Vagina (tissue), 2 donors: ENCODE measurements around the gene TTLL11. TPM values are rescaled to one million over a fixed set of nuclear protein-coding genes. Genes with fewer than 3 reads are reported as not detected.

Experiments used
- DNase-seq, 2 donors: peaks; one replicate each; pipeline ENCODE4 v3.0.0-alpha.2; 2017; ENCODE audit errors: extremely low spot score in 2 of 2
- H3K27ac ChIP-seq: fragments of 200-600 bp; sonication (generic); one replicate; pipeline ENCODE4 v1.5.1; 2019
- H3K27me3 ChIP-seq: fragments of 200-600 bp; sonication (generic); one replicate; pipeline ENCODE4 v1.5.1; 2019
- H3K36me3 ChIP-seq, 2 donors: fragments of 200-600 bp; sonication (generic); one replicate each; pipeline ENCODE4 v1.5.1; 2017 to 2019
- H3K4me1 ChIP-seq: fragments of 200-600 bp; sonication (generic); one replicate; pipeline ENCODE4 v1.5.1; 2019
- H3K4me3 ChIP-seq, 2 donors: fragments of 200-600 bp; sonication (generic); 1 replicate in 1 of 2; 2 replicates in 1 of 2; pipeline ENCODE4 v1.5.1; 2016 to 2019
- H3K9me3 ChIP-seq: fragments of 200-600 bp; sonication (generic); one replicate; pipeline ENCODE4 v1.5.1; 2019
- CTCF ChIP-seq, 3 experiments: fragments of 450-650 bp in 2 of 3; fragments of 200-600 bp in 1 of 3; sonication (generic) in 1 of 3; IDR thresholded peaks; one replicate each; pipeline ENCODE4 v1.5.1; 2017 to 2019; ENCODE audit warnings: antibody characterized with exemption in 3 of 3, mild to moderate bottlenecking in 2 of 3, moderate library complexity in 2 of 3
- POLR2A ChIP-seq, 2 donors: fragments of 450-650 bp; IDR thresholded peaks; one replicate each; pipeline ENCODE4 v1.6.1; 2017; ENCODE audit warnings: antibody characterized with exemption in 2 of 2, mild to moderate bottlenecking in 2 of 2, moderate library complexity in 2 of 2
- POLR2AphosphoS5 ChIP-seq, 2 donors: sonication (generic); formaldehyde crosslinking; IDR thresholded peaks; one replicate each; pipeline ENCODE4 v1.9.0; 2017; ENCODE audit warnings: antibody characterized with exemption in 2 of 2, mild to moderate bottlenecking in 2 of 2, low read depth in 1 of 2; ENCODE audit not compliant: insufficient read depth in 1 of 2
- intact Hi-C: fragments of 100-400 bp; cut with DNase I; formaldehyde crosslinking; loops from one replicate; pipeline ENCODE4 v1.15.1; 2023
- total RNA-seq: library from RNA; depleted of rRNA; stranded (reverse); fragments of >200 nt; gene quantifications from one replicate; pipeline ENCODE4 v1.2.3, GENCODE V29; 2016

Gene TTLL11
- total RNA-seq, 1 donor from 2014 or later = 11.0 TPM

GRCh38 chr9:122087406-122088200 is 5.5 kb downstream of the TTLL11 start:
- TF ChIP-seq POLR2AphosphoS5 (IDR thresholded peaks at IDR 0.05; ENCODE audit: insufficient read depth in 1 of 2, low read depth in 1 of 2) = no peak
- no peak for TF ChIP-seq POLR2A (IDR thresholded peaks at IDR 0.05)
- TF ChIP-seq CTCF (IDR thresholded peaks at IDR 0.05) = no peak
- Histone ChIP-seq H3K27ac (peak overlapping the region; percentile 15), H3K27me3 (no peaks in the 10 kb centered on the region), H3K4me1 (peaks cover 25% of the 10 kb centered on the region), H3K9me3 (no peaks in the 10 kb centered on the region), H3K36me3 (no peaks in the 10 kb centered on the region), H3K4me3 (no peak overlapping the region)
- peak in 1 of 2 donors; percentile 16 for DNase-seq
- intact Hi-C loops = no loop called here

GRCh38 chr9:122086873-122087272 is 6.2 kb downstream of the TTLL11 start:
- no peaks in the 10 kb centered on the region for H3K9me3 ChIP-seq
- TF ChIP-seq POLR2AphosphoS5 (IDR thresholded peaks at IDR 0.05; ENCODE audit: insufficient read depth in 1 of 2, low read depth in 1 of 2) (no peak), CTCF (IDR thresholded peaks at IDR 0.05) (no peak), POLR2A (IDR thresholded peaks at IDR 0.05) (no peak)
- H3K27ac ChIP-seq = no peak overlapping the region
- intact Hi-C loops = no loop called here
- H3K4me1 ChIP-seq = peaks cover 17% of the 10 kb centered on the region
- H3K27me3 ChIP-seq = no peaks in the 10 kb centered on the region
- H3K36me3 ChIP-seq = no peaks in the 10 kb centered on the region
- peak in 1 of 2 donors; percentile 10 for DNase-seq
- H3K4me3 ChIP-seq = no peak overlapping the region

- Histone ChIP-seq H3K4me3 (no peak overlapping the region), H3K36me3 (no peaks in the 10 kb centered on the region), H3K4me1 (peaks cover 1% of the 10 kb centered on the region), H3K9me3 (no peaks in the 10 kb centered on the region), H3K27me3 (no peaks in the 10 kb centered on the region), H3K27ac (no peak overlapping the region)
- intact Hi-C loops = no loop called here
- DNase-seq = peak in 1 of 2 donors; percentile 6
- TF ChIP-seq CTCF (IDR thresholded peaks at IDR 0.05) (no peak), POLR2A (IDR thresholded peaks at IDR 0.05) (no peak), POLR2AphosphoS5 (IDR thresholded peaks at IDR 0.05; ENCODE audit: insufficient read depth in 1 of 2, low read depth in 1 of 2) (no peak)
Measured at GRCh38 chr9:122085260-122085659, 7.8 kb downstream of the TTLL11 start.

GRCh38 chr9:122084026-122084675 is 9.0 kb downstream of the TTLL11 start:
- peak in 1 of 2 donors; percentile 29 for DNase-seq
- intact Hi-C loops = no loop called here
- TF ChIP-seq POLR2AphosphoS5 (IDR thresholded peaks at IDR 0.05; ENCODE audit: insufficient read depth in 1 of 2, low read depth in 1 of 2) (no peak), CTCF (IDR thresholded peaks at IDR 0.05) (no peak), POLR2A (IDR thresholded peaks at IDR 0.05) (no peak)
- H3K4me3 ChIP-seq = no peak overlapping the region
- no peaks in the 10 kb centered on the region for H3K36me3 ChIP-seq
- no peaks in the 10 kb centered on the region for H3K27me3 ChIP-seq
- H3K4me1 ChIP-seq = no peaks in the 10 kb centered on the region
- H3K9me3 ChIP-seq = no peaks in the 10 kb centered on the region
- no peak overlapping the region for H3K27ac ChIP-seq

- H3K4me1 ChIP-seq = peaks cover 6% of the 10 kb centered on the region
- no peak overlapping the region for H3K4me3 ChIP-seq
- H3K27me3 ChIP-seq = no peaks in the 10 kb centered on the region
- H3K9me3 ChIP-seq = no peaks in the 10 kb centered on the region
- peak in 1 of 2 donors; percentile 5 for DNase-seq
- H3K36me3 ChIP-seq = no peaks in the 10 kb centered on the region
- no peak overlapping the region for H3K27ac ChIP-seq
- intact Hi-C loops = no loop called here
- TF ChIP-seq CTCF (IDR thresholded peaks at IDR 0.05) (no peak), POLR2AphosphoS5 (IDR thresholded peaks at IDR 0.05; ENCODE audit: insufficient read depth in 1 of 2, low read depth in 1 of 2) (no peak), POLR2A (IDR thresholded peaks at IDR 0.05) (no peak)
Measured at GRCh38 chr9:122080986-122081385, 12.1 kb downstream of the TTLL11 start.
